AG04450 (cell line): ENCODE data around the gene HCN1. TPM values are rescaled to one million over a fixed set of nuclear protein-coding genes. Genes with fewer than 3 reads are reported as not detected.

ENCODE experiments used
- CTCF ChIA-PET: fragments of 300-600, 350-600 bp; formaldehyde crosslinking; extraction: SDS; loops from one replicate; lab custom pipeline; 2022; ENCODE audit warnings: antibody characterized with exemption, inconsistent platforms; lab: Charles Lee
- POLR2A ChIA-PET: fragments of 350-600 bp; formaldehyde crosslinking; extraction: SDS; loops from one replicate; lab custom pipeline; 2021; ENCODE audit warnings: antibody characterized with exemption, inconsistent platforms; lab: Yijun Ruan, JAX
- DNase-seq: peaks from one replicate; pipeline ENCODE4 v3.0.0-alpha.2; 2011; ENCODE audit warnings: low read depth, low spot score
- H3K27ac ChIP-seq: one replicate; pipeline ENCODE4 v1.5.1; 2012; ENCODE audit warnings: low read depth, low read length, control low read depth
- H3K27me3 ChIP-seq: one replicate; pipeline ENCODE4 v1.6.0; 2012; ENCODE audit warnings: low read length; ENCODE audit not compliant: control insufficient read depth, insufficient read depth
- H3K4me3 ChIP-seq: 2 replicates; pipeline ENCODE4 v1.5.1; 2011; ENCODE audit warnings: mild to moderate bottlenecking, low read depth, low read length, control low read depth
- H3K9me3 ChIP-seq: 2 replicates; pipeline ENCODE4 v1.5.1; 2012; ENCODE audit warnings: low read length; ENCODE audit not compliant: control insufficient read depth, insufficient read depth
- polyA plus RNA-seq: library from polyadenylated mRNA; depleted of rRNA; stranded (reverse); fragments of >200 nt; gene quantifications from 2 replicates; pipeline ENCODE4 v1.2.3, GENCODE V29; 2011
- TF ChIP-seq, protein P1 (sequence below): IDR thresholded peaks from 2 replicates; pipeline ENCODE4 v1.5.1; 2011; ENCODE audit warnings: low read depth, low read length, control low read depth, inconsistent platforms

The HCN1 gene
- polyA plus RNA-seq, 1 experiment = not detected

DNA sequence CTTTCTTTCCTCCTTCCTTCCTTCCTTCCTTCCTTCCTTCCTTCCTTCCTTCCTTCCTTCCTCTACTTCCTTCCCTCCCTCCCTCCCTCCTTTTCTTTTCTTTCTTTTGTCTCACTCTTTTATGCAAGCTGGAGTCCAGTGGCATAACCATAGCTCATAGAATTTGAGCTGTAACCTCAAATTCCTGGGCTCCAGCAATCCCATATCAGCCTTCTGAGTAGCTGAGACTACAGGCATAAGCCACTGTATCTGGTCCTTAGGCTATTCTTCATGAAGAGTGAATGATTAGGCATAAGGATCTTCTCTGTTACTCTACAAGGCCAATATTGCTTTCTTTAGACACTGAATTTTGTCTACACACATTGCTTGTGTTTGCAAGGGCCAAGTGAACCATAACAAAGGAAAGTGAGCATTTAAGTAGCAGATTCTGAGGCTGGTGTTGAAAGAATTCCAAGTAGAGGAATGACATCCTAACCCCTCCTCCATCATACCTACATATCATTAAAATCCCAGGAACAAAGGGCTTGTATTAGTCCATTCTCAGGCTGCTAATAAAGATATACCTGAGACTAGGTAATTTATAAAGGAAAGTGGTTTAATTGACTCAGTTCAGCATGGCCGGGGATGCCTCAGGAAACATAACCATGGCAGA is 293.2 kb downstream of the HCN1 start:
- Histone ChIP-seq H3K27ac (no peak overlapping the region), H3K4me3 (no peak overlapping the region), H3K9me3 (no peaks in the 10 kb centered on the region), H3K27me3 (no peaks in the 10 kb centered on the region)
- TF ChIP-seq, protein P1, sequence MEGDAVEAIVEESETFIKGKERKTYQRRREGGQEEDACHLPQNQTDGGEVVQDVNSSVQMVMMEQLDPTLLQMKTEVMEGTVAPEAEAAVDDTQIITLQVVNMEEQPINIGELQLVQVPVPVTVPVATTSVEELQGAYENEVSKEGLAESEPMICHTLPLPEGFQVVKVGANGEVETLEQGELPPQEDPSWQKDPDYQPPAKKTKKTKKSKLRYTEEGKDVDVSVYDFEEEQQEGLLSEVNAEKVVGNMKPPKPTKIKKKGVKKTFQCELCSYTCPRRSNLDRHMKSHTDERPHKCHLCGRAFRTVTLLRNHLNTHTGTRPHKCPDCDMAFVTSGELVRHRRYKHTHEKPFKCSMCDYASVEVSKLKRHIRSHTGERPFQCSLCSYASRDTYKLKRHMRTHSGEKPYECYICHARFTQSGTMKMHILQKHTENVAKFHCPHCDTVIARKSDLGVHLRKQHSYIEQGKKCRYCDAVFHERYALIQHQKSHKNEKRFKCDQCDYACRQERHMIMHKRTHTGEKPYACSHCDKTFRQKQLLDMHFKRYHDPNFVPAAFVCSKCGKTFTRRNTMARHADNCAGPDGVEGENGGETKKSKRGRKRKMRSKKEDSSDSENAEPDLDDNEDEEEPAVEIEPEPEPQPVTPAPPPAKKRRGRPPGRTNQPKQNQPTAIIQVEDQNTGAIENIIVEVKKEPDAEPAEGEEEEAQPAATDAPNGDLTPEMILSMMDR = no peak
- ChIA-PET CTCF (interaction anchor here (0.6 kb wide), 1 partner anchor 85 kb away, joined by 3 read pairs; no protein-coding TSS in a partner anchor), POLR2A (no interaction called here)
- DNase-seq = no peak

DNA sequence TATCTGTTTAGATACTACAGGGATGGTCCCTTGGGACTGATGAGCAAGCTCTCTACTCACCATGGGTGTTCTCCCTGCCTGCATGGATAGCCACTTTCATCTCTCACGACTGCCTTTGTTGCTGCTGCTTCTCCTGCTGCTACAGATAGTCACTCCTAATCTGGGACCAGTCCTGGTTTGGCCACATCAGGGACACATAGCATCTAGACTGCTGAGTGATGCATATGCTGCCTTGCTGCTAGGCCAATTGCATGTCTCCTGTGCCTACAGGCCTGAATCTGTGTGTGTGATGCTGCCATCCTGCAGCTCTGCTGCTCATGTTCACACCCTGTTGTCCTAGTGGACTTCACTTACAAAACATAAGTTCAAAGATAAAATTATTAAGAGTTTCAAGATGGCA is 297.1 kb downstream of the HCN1 start:
- TF ChIP-seq, protein P1 = no peak
- H3K4me3 ChIP-seq = no peak overlapping the region
- no peak overlapping the region for H3K27ac ChIP-seq
- POLR2A ChIA-PET = no interaction called here
- H3K27me3 ChIP-seq = no peaks in the 10 kb centered on the region
- H3K9me3 ChIP-seq = no peaks in the 10 kb centered on the region
- CTCF ChIA-PET = no interaction called here
- DNase-seq = no peak

DNA sequence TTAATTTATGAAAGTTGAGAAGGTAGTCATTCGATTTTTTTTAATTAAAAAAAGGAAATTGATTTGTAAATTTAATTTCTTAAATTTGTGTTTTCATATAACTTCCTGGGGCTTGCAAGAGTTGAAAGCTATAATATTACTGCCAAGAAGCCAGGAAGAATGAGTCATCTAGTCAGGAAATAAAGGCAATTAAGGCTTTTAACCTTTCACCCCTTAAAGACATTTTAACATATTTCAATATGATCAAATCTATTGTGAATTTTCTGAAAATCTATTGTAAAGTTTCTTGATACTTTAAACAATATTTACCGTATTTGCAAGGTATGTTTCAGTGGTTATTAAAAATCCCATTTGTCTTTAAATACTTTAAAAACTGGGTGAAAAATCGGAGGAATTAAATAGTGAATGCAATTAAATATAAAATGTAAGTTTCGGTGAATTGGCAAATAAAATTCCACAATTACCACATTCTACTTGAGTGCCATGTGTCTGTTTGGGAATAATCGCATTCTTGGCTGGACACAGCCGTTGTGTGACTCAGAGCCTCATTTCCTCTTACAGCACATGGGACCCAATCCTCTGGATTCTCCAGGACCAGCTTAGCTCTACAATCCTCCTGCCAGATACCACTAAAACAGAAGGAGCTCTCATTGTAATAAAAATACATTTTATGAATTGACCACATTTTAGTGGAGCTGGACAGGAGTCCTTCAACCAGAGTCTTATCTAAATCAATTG is 310.7 kb downstream of the HCN1 start:
- no peak overlapping the region for H3K4me3 ChIP-seq
- no peak overlapping the region for H3K27ac ChIP-seq
- CTCF ChIA-PET = no interaction called here
- DNase-seq = no peak
- TF ChIP-seq, protein P1 = no peak
- H3K27me3 ChIP-seq = no peaks in the 10 kb centered on the region
- 0 out of 2 replicates have a peak, but pooled peaks cover 2% of the 10 kb centered on the region for H3K9me3 ChIP-seq
- POLR2A ChIA-PET = no interaction called here

DNA sequence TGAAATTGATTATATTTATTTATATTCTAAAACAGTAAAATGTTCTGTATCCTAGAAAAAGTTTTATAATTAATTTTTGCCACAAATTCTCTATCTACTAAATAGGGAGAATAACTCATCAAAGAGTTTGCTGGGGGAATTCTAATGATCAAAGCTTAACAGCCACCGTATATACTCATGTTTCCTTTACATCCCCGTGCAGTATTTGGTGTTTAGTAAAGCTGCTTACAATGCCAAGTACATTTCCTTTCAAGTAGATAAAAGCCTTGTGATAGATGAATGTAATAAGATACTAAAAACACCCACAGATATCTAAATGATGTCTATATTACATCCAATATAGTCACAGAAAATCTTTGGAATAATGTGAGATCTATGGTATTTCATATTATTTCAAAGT is 312.2 kb downstream of the HCN1 start:
- 0 out of 2 replicates have a peak, but pooled peaks cover 2% of the 10 kb centered on the region for H3K9me3 ChIP-seq
- H3K4me3 ChIP-seq = no peak overlapping the region
- H3K27me3 ChIP-seq = no peaks in the 10 kb centered on the region
- no peak for DNase-seq
- TF ChIP-seq, protein P1 = no peak
- CTCF ChIA-PET = no interaction called here
- POLR2A ChIA-PET = no interaction called here
- no peak overlapping the region for H3K27ac ChIP-seq

DNA sequence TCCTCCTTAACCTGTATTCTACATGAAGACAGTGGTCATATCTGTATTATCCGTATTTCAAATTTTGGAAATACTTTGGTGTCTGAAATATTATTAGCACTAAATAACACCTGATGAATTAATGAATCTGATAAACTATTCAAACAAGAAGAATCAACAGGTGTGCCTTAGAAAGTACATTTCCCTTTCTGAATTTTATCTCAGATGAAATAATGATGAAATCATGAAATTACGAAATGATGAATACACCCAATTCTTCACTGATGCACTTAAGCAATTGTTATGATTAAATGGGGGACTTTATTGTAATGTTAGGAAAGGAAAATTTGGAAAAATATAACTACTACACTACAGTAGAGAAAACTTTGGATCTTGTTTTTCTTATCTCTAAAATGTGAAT is 313.6 kb downstream of the HCN1 start:
- Histone ChIP-seq H3K27me3 (no peaks in the 10 kb centered on the region), H3K4me3 (no peak overlapping the region), H3K27ac (no peak overlapping the region), H3K9me3 (0 out of 2 replicates have a peak, but pooled peaks cover 2% of the 10 kb centered on the region)
- POLR2A ChIA-PET = no interaction called here
- CTCF ChIA-PET = no interaction called here
- no peak for DNase-seq
- TF ChIP-seq, protein P1 = no peak
